OCI-LY1 (cell line): Measurements from ENCODE around the gene AGO1.

Source experiments
- H2AFZ ChIP-seq: fragments of 200-600 bp; sonication (generic), shearing (Covaris generic); 2 replicates; pipeline ENCODE4 v1.6.0; 2014; ENCODE audit warnings: antibody characterized with exemption, mild to moderate bottlenecking, low read length
- H3F3A ChIP-seq: fragments of 200-600 bp; sonication (generic), shearing (Covaris generic); 2 replicates; pipeline ENCODE4 v1.6.0; 2014; ENCODE audit warnings: mild to moderate bottlenecking, antibody characterized with exemption, low read length, moderate library complexity; ENCODE audit not compliant: insufficient read depth
- H3K27ac ChIP-seq: fragments of 200-600 bp; sonication (generic); 2 replicates; pipeline ENCODE4 v1.5.1; 2014; ENCODE audit warnings: low read length, mixed run types, mild to moderate bottlenecking, low read depth; ENCODE audit not compliant: poor library complexity, severe bottlenecking
- H3K27me3 ChIP-seq: fragments of 200-600 bp; sonication (generic); 2 replicates; pipeline ENCODE4 v1.6.0; 2014; ENCODE audit warnings: antibody characterized with exemption, mild to moderate bottlenecking, low read length, moderate library complexity; ENCODE audit not compliant: insufficient read depth
- H3K36me3 ChIP-seq: fragments of 200-600 bp; sonication (generic); 2 replicates; pipeline ENCODE4 v1.6.1; 2014; ENCODE audit warnings: mild to moderate bottlenecking, antibody characterized with exemption, low read length, moderate library complexity, mixed read lengths; ENCODE audit not compliant: insufficient read depth
- H3K4me1 ChIP-seq: fragments of 200-600 bp; sonication (generic); 2 replicates; pipeline ENCODE4 v1.5.1; 2014; ENCODE audit warnings: mild to moderate bottlenecking, low read length, moderate library complexity; ENCODE audit not compliant: insufficient read depth, severe bottlenecking
- H3K4me2 ChIP-seq: fragments of 200-600 bp; sonication (generic), shearing (Covaris generic); 2 replicates; pipeline ENCODE4 v1.6.1; 2014; ENCODE audit warnings: low read length
- H3K4me3 ChIP-seq: fragments of 200-600 bp; sonication (generic); 2 replicates; pipeline ENCODE4 v1.5.1; 2014; ENCODE audit warnings: low read length, low read depth, mild to moderate bottlenecking, mixed read lengths; ENCODE audit not compliant: poor library complexity, severe bottlenecking
- H3K79me2 ChIP-seq: fragments of 200-600 bp; shearing (Covaris generic); 2 replicates; pipeline ENCODE4 v1.6.1; 2016; ENCODE audit warnings: mixed run types, low read length, mixed read lengths; ENCODE audit not compliant: insufficient read depth
- H3K9ac ChIP-seq: fragments of 200-600 bp; sonication (generic), shearing (Covaris generic); 2 replicates; pipeline ENCODE4 v1.6.1; 2014; ENCODE audit warnings: mild to moderate bottlenecking, low read length, mixed read lengths
- H3K9me2 ChIP-seq: fragments of 200-600 bp; sonication (generic), shearing (Covaris generic); 2 replicates; pipeline ENCODE4 v1.6.1; 2014; ENCODE audit warnings: low read depth, mild to moderate bottlenecking, low read length, mixed read lengths
- H3K9me3 ChIP-seq: fragments of 200-600 bp; shearing (Covaris generic); 2 replicates; pipeline ENCODE4 v1.6.1; 2014; ENCODE audit warnings: low read length, mixed read lengths
- H4K20me1 ChIP-seq: fragments of 200-600 bp; sonication (generic), shearing (Covaris generic); 2 replicates; pipeline ENCODE4 v1.6.0; 2016; ENCODE audit warnings: mild to moderate bottlenecking, low read length; ENCODE audit not compliant: insufficient read depth
- CTCF ChIP-seq: fragments of 200-600 bp; sonication (generic), shearing (Covaris generic); IDR thresholded peaks from 2 replicates; pipeline ENCODE4 v1.5.1; 2017; ENCODE audit warnings: mild to moderate bottlenecking, antibody characterized with exemption, low read length, moderate library complexity, mixed read lengths
- EZH2 ChIP-seq: fragments of 200-600 bp; sonication (generic), shearing (Covaris generic); IDR thresholded peaks from 2 replicates; pipeline ENCODE4 v1.8.0; 2017; ENCODE audit warnings: borderline replicate concordance, mixed run types, mild to moderate bottlenecking, antibody characterized with exemption, low read length, moderate library complexity, mixed read lengths

Gene AGO1

GRCh38 chr1:35899941-35900340 lies 16.9 kb downstream of the AGO1 start:
- no peaks in the 10 kb centered on the region for H3K79me2 ChIP-seq
- H3K4me2 ChIP-seq: no peak overlapping the region
- no peak overlapping the region for H3K27ac ChIP-seq
- no peaks in the 10 kb centered on the region for H3K9me3 ChIP-seq
- H2AFZ ChIP-seq: no peak overlapping the region
- H3K36me3 ChIP-seq: peaks cover 58% of the 10 kb centered on the region
- no peaks in the 10 kb centered on the region for H3K27me3 ChIP-seq
- H3K4me1 ChIP-seq: peaks cover under 1% of the 10 kb centered on the region
- TF ChIP-seq EZH2: no peak
- peak; percentile 25; the same call in 1 of the 2 replicates for TF ChIP-seq CTCF
- H3F3A ChIP-seq: no peaks in the 10 kb centered on the region
- H3K4me3 ChIP-seq: no peak overlapping the region
- H3K9me2 ChIP-seq: no peaks in the 10 kb centered on the region
- no peaks in the 10 kb centered on the region for H4K20me1 ChIP-seq
- no peak overlapping the region for H3K9ac ChIP-seq

GRCh38 chr1:35901235-35901634 lies 18.2 kb downstream of the AGO1 start:
- no peak overlapping the region for H3K4me3 ChIP-seq

GRCh38 chr1:35902671-35903070 lies 19.7 kb downstream of the AGO1 start:
- H3K4me2 ChIP-seq: no peak overlapping the region
- H3F3A ChIP-seq: no peaks in the 10 kb centered on the region
- H3K9me2 ChIP-seq: no peaks in the 10 kb centered on the region
- no peaks in the 10 kb centered on the region for H4K20me1 ChIP-seq
- H3K9me3 ChIP-seq: no peaks in the 10 kb centered on the region
- no peaks in the 10 kb centered on the region for H3K4me1 ChIP-seq
- TF ChIP-seq EZH2: no peak
- no peak for TF ChIP-seq CTCF
- no peak overlapping the region for H3K9ac ChIP-seq
- no peaks in the 10 kb centered on the region for H3K27me3 ChIP-seq
- H3K4me3 ChIP-seq: no peak overlapping the region
- H3K27ac ChIP-seq: no peak overlapping the region
- no peaks in the 10 kb centered on the region for H3K79me2 ChIP-seq
- H2AFZ ChIP-seq: no peak overlapping the region
- H3K36me3 ChIP-seq: peaks cover 49% of the 10 kb centered on the region

More at GRCh38 chr1:35901235-35901634, 18.2 kb downstream of the AGO1 start:
- TF ChIP-seq CTCF: no peak
- no peak for TF ChIP-seq EZH2
- Histone ChIP-seq H3K9ac (no peak overlapping the region), H3K9me3 (no peaks in the 10 kb centered on the region), H3K36me3 (peaks cover 49% of the 10 kb centered on the region), H3K4me1 (no peaks in the 10 kb centered on the region), H2AFZ (no peak overlapping the region), H3K9me2 (no peaks in the 10 kb centered on the region), H3K79me2 (no peaks in the 10 kb centered on the region), H3K4me2 (no peak overlapping the region), H3K27ac (no peak overlapping the region), H3F3A (no peaks in the 10 kb centered on the region), H3K27me3 (no peaks in the 10 kb centered on the region), H4K20me1 (no peaks in the 10 kb centered on the region)
